ENCODE results near the gene ZNF236. TPM values are rescaled to one million over a fixed set of nuclear protein-coding genes. Genes with fewer than 3 reads are reported as not detected.

The ZNF236 gene
- total RNA-seq, 1 donor: 11.6 TPM

- no peak overlapping the region for H3K4me2 ChIP-seq (ENCODE audit: insufficient read depth, low read length)
- no peak overlapping the region for H2AFZ ChIP-seq (ENCODE audit: low read length)
- H3K79me2 ChIP-seq (ENCODE audit: insufficient read depth, low read length): peaks cover 83% of the 10 kb centered on the region
- no peaks in the 10 kb centered on the region for H3K36me3 ChIP-seq (ENCODE audit: insufficient read depth, low read length)
- no peak for TF ChIP-seq CTCF (IDR thresholded peaks at IDR 0.05; ENCODE audit: extremely low read depth, low read depth, low read length)
- DNase-seq (ENCODE audit: insufficient read length, low spot score, missing footprints): no peak
- H4K20me1 ChIP-seq (ENCODE audit: insufficient read depth, low read length): peaks cover 6% of the 10 kb centered on the region
- no peak overlapping the region for H3K4me3 ChIP-seq (ENCODE audit: insufficient read depth, low read length)
- no peak overlapping the region for H3K27ac ChIP-seq (ENCODE audit: low read depth, low read length)
- H3K27me3 ChIP-seq (ENCODE audit: insufficient read depth, low read length): no peaks in the 10 kb centered on the region
- peaks cover 9% of the 10 kb centered on the region for H3K4me1 ChIP-seq (ENCODE audit: insufficient read depth, low read length)
- H3K9me3 ChIP-seq (ENCODE audit: low read depth, low read length): no peaks in the 10 kb centered on the region
Measured at GRCh38 chr18:76824754-76825153, 2.4 kb downstream of the ZNF236 start.

GRCh38 chr18:76827205-76828200, 5.1 kb downstream of the ZNF236 start:
- Histone ChIP-seq H3K4me1 (ENCODE audit: insufficient read depth, low read length) (peaks cover 2% of the 10 kb centered on the region), H3K4me2 (ENCODE audit: insufficient read depth, low read length) (no peak overlapping the region), H3K36me3 (ENCODE audit: insufficient read depth, low read length) (no peaks in the 10 kb centered on the region), H3K4me3 (ENCODE audit: insufficient read depth, low read length) (no peak overlapping the region), H3K27ac (ENCODE audit: low read depth, low read length) (no peak overlapping the region), H3K79me2 (ENCODE audit: insufficient read depth, low read length) (peaks cover 88% of the 10 kb centered on the region), H4K20me1 (ENCODE audit: insufficient read depth, low read length) (peaks cover 7% of the 10 kb centered on the region), H2AFZ (ENCODE audit: low read length) (no peak overlapping the region), H3K27me3 (ENCODE audit: insufficient read depth, low read length) (no peaks in the 10 kb centered on the region), H3K9me3 (ENCODE audit: low read depth, low read length) (no peaks in the 10 kb centered on the region)
- DNase-seq (ENCODE audit: insufficient read length, low spot score, missing footprints): no peak
- no peak for TF ChIP-seq CTCF (IDR thresholded peaks at IDR 0.05; ENCODE audit: extremely low read depth, low read depth, low read length)

- TF ChIP-seq CTCF (IDR thresholded peaks at IDR 0.05; ENCODE audit: extremely low read depth, low read depth, low read length): no peak
- H2AFZ ChIP-seq (ENCODE audit: low read length): no peak overlapping the region
Measured at GRCh38 chr18:76834379-76834778, 12.0 kb downstream of the ZNF236 start.

GRCh38 chr18:76835380-76835779, 13.0 kb downstream of the ZNF236 start:
- Histone ChIP-seq H4K20me1 (ENCODE audit: insufficient read depth, low read length) (peaks cover 10% of the 10 kb centered on the region), H3K4me1 (ENCODE audit: insufficient read depth, low read length) (peaks cover 11% of the 10 kb centered on the region), H3K27me3 (ENCODE audit: insufficient read depth, low read length) (no peaks in the 10 kb centered on the region), H3K4me3 (ENCODE audit: insufficient read depth, low read length) (no peak overlapping the region), H3K4me2 (ENCODE audit: insufficient read depth, low read length) (no peak overlapping the region), H2AFZ (ENCODE audit: low read length) (no peak overlapping the region), H3K79me2 (ENCODE audit: insufficient read depth, low read length) (peaks cover 73% of the 10 kb centered on the region), H3K9me3 (ENCODE audit: low read depth, low read length) (no peaks in the 10 kb centered on the region), H3K36me3 (ENCODE audit: insufficient read depth, low read length) (no peaks in the 10 kb centered on the region), H3K27ac (ENCODE audit: low read depth, low read length) (no peak overlapping the region)
- TF ChIP-seq CTCF (IDR thresholded peaks at IDR 0.05; ENCODE audit: extremely low read depth, low read depth, low read length): no peak
- no peak for DNase-seq (ENCODE audit: insufficient read length, low spot score, missing footprints)

More at GRCh38 chr18:76834379-76834778, 12.0 kb downstream of the ZNF236 start:
- H3K4me3 ChIP-seq (ENCODE audit: insufficient read depth, low read length): no peak overlapping the region
- no peaks in the 10 kb centered on the region for H3K27me3 ChIP-seq (ENCODE audit: insufficient read depth, low read length)
- peaks cover 78% of the 10 kb centered on the region for H3K79me2 ChIP-seq (ENCODE audit: insufficient read depth, low read length)
- H3K27ac ChIP-seq (ENCODE audit: low read depth, low read length): no peak overlapping the region
- H3K9me3 ChIP-seq (ENCODE audit: low read depth, low read length): no peaks in the 10 kb centered on the region
- H3K4me2 ChIP-seq (ENCODE audit: insufficient read depth, low read length): no peak overlapping the region
- no peaks in the 10 kb centered on the region for H3K36me3 ChIP-seq (ENCODE audit: insufficient read depth, low read length)
- H4K20me1 ChIP-seq (ENCODE audit: insufficient read depth, low read length): peaks cover 8% of the 10 kb centered on the region
- no peak for DNase-seq (ENCODE audit: insufficient read length, low spot score, missing footprints)
- H3K4me1 ChIP-seq (ENCODE audit: insufficient read depth, low read length): peaks cover 11% of the 10 kb centered on the region
